ENCODE results near the gene ZNF710.

DNA sequence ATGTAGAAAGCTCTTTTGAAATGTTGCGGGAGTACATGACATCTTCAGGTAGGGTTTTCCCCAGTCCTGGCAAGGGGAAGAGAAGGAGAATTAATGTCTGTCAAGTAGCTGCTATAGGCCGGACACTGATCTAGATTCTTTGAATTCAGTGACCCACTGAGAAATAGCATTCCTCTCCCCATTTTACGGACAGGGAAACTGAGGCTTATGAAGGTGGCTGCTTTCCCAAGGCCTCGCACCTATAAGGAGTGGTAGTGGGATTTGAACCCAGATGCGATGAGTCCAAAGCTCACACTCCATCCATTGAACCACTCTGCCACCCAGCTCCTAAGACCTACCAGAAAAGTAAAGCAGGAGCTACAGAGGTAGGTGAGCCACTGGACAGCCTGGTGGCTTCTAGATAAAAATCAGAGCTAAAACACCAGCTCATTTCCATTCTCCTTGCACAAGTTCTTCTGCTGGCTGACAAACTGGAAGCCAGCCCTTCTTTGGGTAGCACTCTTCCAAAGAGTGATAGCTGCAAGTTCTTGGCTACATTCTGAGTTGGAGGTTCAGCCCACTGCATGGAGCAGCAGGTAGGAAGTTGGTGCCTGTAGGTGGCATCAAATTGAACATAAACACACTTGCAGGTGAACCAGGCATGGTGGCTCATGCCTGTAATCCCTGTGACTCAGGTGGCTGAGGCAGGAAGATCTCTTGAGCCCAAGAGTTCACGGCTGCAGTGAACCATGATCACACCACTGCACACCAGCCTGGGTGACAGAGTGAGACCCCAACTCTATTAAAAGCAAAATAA, 22.0 kb downstream of the ZNF710 start:
- TF ChIP-seq, protein P1, sequence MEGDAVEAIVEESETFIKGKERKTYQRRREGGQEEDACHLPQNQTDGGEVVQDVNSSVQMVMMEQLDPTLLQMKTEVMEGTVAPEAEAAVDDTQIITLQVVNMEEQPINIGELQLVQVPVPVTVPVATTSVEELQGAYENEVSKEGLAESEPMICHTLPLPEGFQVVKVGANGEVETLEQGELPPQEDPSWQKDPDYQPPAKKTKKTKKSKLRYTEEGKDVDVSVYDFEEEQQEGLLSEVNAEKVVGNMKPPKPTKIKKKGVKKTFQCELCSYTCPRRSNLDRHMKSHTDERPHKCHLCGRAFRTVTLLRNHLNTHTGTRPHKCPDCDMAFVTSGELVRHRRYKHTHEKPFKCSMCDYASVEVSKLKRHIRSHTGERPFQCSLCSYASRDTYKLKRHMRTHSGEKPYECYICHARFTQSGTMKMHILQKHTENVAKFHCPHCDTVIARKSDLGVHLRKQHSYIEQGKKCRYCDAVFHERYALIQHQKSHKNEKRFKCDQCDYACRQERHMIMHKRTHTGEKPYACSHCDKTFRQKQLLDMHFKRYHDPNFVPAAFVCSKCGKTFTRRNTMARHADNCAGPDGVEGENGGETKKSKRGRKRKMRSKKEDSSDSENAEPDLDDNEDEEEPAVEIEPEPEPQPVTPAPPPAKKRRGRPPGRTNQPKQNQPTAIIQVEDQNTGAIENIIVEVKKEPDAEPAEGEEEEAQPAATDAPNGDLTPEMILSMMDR (IDR thresholded peaks at IDR 0.05): no peak
- TF ChIP-seq POLR2A (IDR thresholded peaks at IDR 0.05; ENCODE audit: low read depth): no peak

All from esophagus muscularis mucosa (tissue), 3 donors.